ENCODE measurements around the gene CYTH3. TPM values are rescaled to one million over a fixed set of nuclear protein-coding genes. Genes with fewer than 3 reads are reported as not detected.

Gene CYTH3
- total and polyA plus RNA-seq, 2 of the 4 experiments (the other 2 are of a cell fraction) = 14.2 to 34.8 TPM

GRCh38 chr7:6237011-6237410 lies 35.4 kb downstream of the CYTH3 start:
- Histone ChIP-seq H3K23ac (ENCODE audit: low read depth, low read length) (no peak overlapping the region), H3K9me1 (ENCODE audit: insufficient read depth, low read length) (peaks cover 13% of the 10 kb centered on the region), H2BK15ac (ENCODE audit: low read depth, low read length) (no peak overlapping the region), H3K18ac (ENCODE audit: low read depth, low read length) (no peak overlapping the region), H2BK120ac (ENCODE audit: low read depth, low read length) (no peak overlapping the region), H2AK9ac (replicated peaks; ENCODE audit: low read depth, low read length, poor library complexity) (no peak overlapping the region), H3K14ac (replicated peaks; ENCODE audit: low read depth, low read length) (no peak overlapping the region; the same call in 1 of the 2 replicates), H3K4me1 (ENCODE audit: control insufficient read depth, insufficient read depth, low read length) (peaks cover 3% of the 10 kb centered on the region; the same call in 1 of the 2 replicates), H4K20me1 (ENCODE audit: insufficient read depth, low read length) (peaks cover 13% of the 10 kb centered on the region; the same call in 1 of the 2 replicates), H4K8ac (ENCODE audit: low read depth in 2 of 2, low read length in 2 of 2) (peak overlapping the region in 1 of 2 experiments; percentile 2; a peak in 1 of 4 replicates), H3K4me3 (ENCODE audit: insufficient read depth, low read depth, low read length) (no peak overlapping the region), H2AFZ (replicated peaks; ENCODE audit: low read length, poor library complexity) (no peak overlapping the region), H3K9ac (ENCODE audit: low read depth, low read length) (no peak overlapping the region), H3K27me3 (ENCODE audit: control insufficient read depth, insufficient read depth, low read length) (no peaks in the 10 kb centered on the region), H2BK20ac (ENCODE audit: low read depth, low read length) (no peak overlapping the region), H2AK5ac (ENCODE audit: low read depth, low read length) (no peak overlapping the region), H3K56ac (ENCODE audit: extremely low read depth, insufficient read depth, low read length) (no peak overlapping the region), H3K4ac (ENCODE audit: low read depth, low read length) (0 out of 2 replicates have a peak overlapping the region, but pooled peaks have one; percentile 11), H4K5ac (ENCODE audit: low read depth, low read length) (no peak overlapping the region), H3K27ac (ENCODE audit: insufficient read depth, low read length) (no peak overlapping the region), H2BK5ac (ENCODE audit: low read depth, low read length, poor library complexity, severe bottlenecking) (no peak overlapping the region), H3K36me3 (ENCODE audit: control insufficient read depth, insufficient read depth, low read length) (no peaks in the 10 kb centered on the region), H3K9me3 (ENCODE audit: control insufficient read depth, insufficient read depth, low read length) (no peaks in the 10 kb centered on the region), H3K4me2 (ENCODE audit: low read depth, low read length) (no peak overlapping the region), H3K79me1 (ENCODE audit: low read depth in 1 of 2, low read length in 2 of 2) (peaks cover 25 to 71% of the 10 kb centered on the region in 2 experiments), H4K91ac (ENCODE audit: insufficient read depth, low read depth, low read length) (no peak overlapping the region)
- ATAC-seq (ENCODE audit: low read depth) = peak; percentile 24; the same call in 1 of the 2 replicates
- no CpG with 5 or more reads among the region's 7 CpGs for WGBS, 2 experiments (ENCODE audit: extremely low coverage in 2 of 2, insufficient read length in 1 of 2)
- POLR2A ChIA-PET (ENCODE audit: unreplicated experiment) = no interaction called here
- CTCF ChIA-PET = interaction anchor here (1.2 kb wide), 1 partner anchor 9 kb away, joined by 7 read pairs; no protein-coding TSS in a partner anchor
- no peak for DNase-seq
- in situ Hi-C loops (cut with MboI; ENCODE audit: low sequenced_read_pairs) = no loop called here
- TF ChIP-seq SMC3 (IDR thresholded peaks at IDR 0.05; ENCODE audit: low read depth, low read length) (no peak), FOS (IDR thresholded peaks at IDR 0.05; ENCODE audit: low read depth, low read length) (no peak), USF2 (IDR thresholded peaks at IDR 0.05; ENCODE audit: low read depth, low read length) (no peak), MAFK (IDR thresholded peaks at IDR 0.05; ENCODE audit: low read depth, low read length) (no peak), CTCF (conservative IDR thresholded peaks at IDR 0.05; ENCODE audit: low read depth, low read length) (no peak), MAZ (IDR thresholded peaks at IDR 0.05; ENCODE audit: borderline replicate concordance, low read depth, low read length) (no peak), NFE2L2 (IDR thresholded peaks at IDR 0.05; ENCODE audit: low read depth, low read length) (no peak), POLR2A (IDR thresholded peaks at IDR 0.05; ENCODE audit: low read depth, low read length) (no peak), MXI1 (IDR thresholded peaks at IDR 0.05; ENCODE audit: borderline replicate concordance, low read depth, low read length) (no peak), RFX5 (IDR thresholded peaks at IDR 0.05; ENCODE audit: low read depth, low read length) (no peak), BHLHE40 (IDR thresholded peaks at IDR 0.05; ENCODE audit: low read depth, low read length) (no peak), RAD21 (IDR thresholded peaks at IDR 0.05; ENCODE audit: low read length) (no peak), ELK1 (IDR thresholded peaks at IDR 0.05; ENCODE audit: borderline replicate concordance, low read depth, low read length) (no peak), CEBPB (IDR thresholded peaks at IDR 0.05; ENCODE audit: low read depth, low read length) (no peak), RCOR1 (IDR thresholded peaks at IDR 0.05; ENCODE audit: insufficient replicate concordance, low read length) (no peak), CHD1 (IDR thresholded peaks at IDR 0.05; ENCODE audit: low read depth, low read length) (no peak)
- dilution Hi-C loops (cut with HindIII; ENCODE audit: low sequenced_read_pairs, unreplicated experiment) = no loop called here
- intact Hi-C loops (cut with micrococcal nuclease) = no loop called here
- BruUV-seq (replicated peaks) = no TSS peak
